Measurements from ENCODE around the gene EXOC4. TPM values are rescaled to one million over a fixed set of nuclear protein-coding genes. Genes with fewer than 3 reads are reported as not detected.

EXOC4 gene
- total and polyA plus RNA-seq, 2 of the 8 experiments (the other 6 are each of a cell fraction or from before 2014, with no cell fraction given): 27.0 to 67.3 TPM

DNA sequence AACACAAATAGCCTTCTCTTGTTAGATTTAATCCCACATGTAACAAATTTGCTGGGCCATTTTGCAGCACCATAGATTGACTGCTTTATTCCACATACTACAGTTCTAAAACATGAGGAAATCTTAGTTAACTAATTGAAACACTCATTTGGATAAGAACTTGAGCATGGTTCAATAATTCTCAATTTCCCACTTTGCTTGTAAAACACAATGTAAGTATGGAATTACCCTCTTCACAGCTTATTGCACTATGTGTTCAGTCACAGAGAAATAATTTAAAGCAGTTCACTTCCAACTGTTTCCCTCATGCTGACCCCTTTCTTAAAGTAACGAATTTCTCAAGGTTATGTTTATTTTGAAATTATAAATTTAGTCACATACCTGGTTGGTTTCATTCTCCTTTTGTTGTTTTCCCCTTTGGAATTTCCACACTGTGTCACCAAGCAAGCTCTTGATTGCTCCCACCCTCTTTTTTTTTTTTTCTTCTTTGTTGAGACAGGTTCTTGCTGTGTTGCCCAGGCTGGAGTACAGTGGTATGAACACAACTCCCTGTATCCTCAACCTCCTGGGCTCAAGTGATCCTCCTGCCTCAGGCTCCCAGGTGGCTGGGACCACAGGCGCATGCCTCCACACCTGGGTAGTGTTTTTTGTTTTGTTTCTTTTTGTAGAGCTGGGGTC lies 425.4 kb downstream of the EXOC4 start:
- Histone ChIP-seq H3K23ac (ENCODE audit: insufficient read length) (no peak overlapping the region), H3K9ac (replicated peaks in 1 of 4; ENCODE audit: extremely low read depth in 1 of 4, low read depth in 3 of 4, low read length in 3 of 4) (no peak overlapping the region), H4K20me1 (replicated peaks in 1 of 2; ENCODE audit: control insufficient read depth in 1 of 2, insufficient read depth in 2 of 2, low read length in 2 of 2) (no peaks in the 10 kb centered on the region), H4K8ac (ENCODE audit: extremely low read depth, insufficient read depth, low read length) (no peak overlapping the region), H3K18ac (ENCODE audit: extremely low read depth, low read length) (no peak overlapping the region), H3K56ac (replicated peaks; ENCODE audit: insufficient read length, low read depth, low read length) (no peak overlapping the region), H3K23me2 (ENCODE audit: low read depth, low read length) (no peaks in the 10 kb centered on the region; the same call in 1 of the 2 replicates), H2BK120ac (replicated peaks; ENCODE audit: low read depth, low read length) (no peak overlapping the region), H2AFZ (ENCODE audit: low read length) (no peak overlapping the region), H3K4me1 (replicated peaks in 1 of 4; ENCODE audit: control insufficient read depth in 3 of 4, insufficient read depth in 4 of 4, low read length in 3 of 4) (peaks cover 0 to 8% (median 2%) of the 10 kb centered on the region in 4 experiments; a peak in 1 of 7 replicates), H4K91ac (replicated peaks; ENCODE audit: insufficient read length, low read length) (no peak overlapping the region), H3K27ac (ENCODE audit: low read depth, low read length) (no peak overlapping the region), H4K5ac (ENCODE audit: insufficient read length, low read depth, low read length) (no peak overlapping the region), H3K27me3 (replicated peaks in 1 of 4; ENCODE audit: control insufficient read depth in 3 of 4, extremely low read depth in 1 of 4, insufficient read depth in 3 of 4, low read length in 3 of 4) (no peaks in the 10 kb centered on the region), H3K36me3 (ENCODE audit: control insufficient read depth in 2 of 4, insufficient read depth in 4 of 4, low read length in 3 of 4) (no peaks in the 10 kb centered on the region), H3K79me1 (ENCODE audit: low read depth, low read length) (no peaks in the 10 kb centered on the region), H3K14ac (ENCODE audit: insufficient read length) (no peak overlapping the region), H2BK5ac (ENCODE audit: low read depth, low read length) (no peak overlapping the region), H3K79me2 (ENCODE audit: control insufficient read depth in 1 of 2, insufficient read depth in 2 of 2, low read length in 2 of 2) (no peaks in the 10 kb centered on the region), H2BK15ac (ENCODE audit: low read length) (no peak overlapping the region), H3K9me3 (ENCODE audit: insufficient read depth in 2 of 2, low read depth in 1 of 2, low read length in 1 of 2) (no peaks in the 10 kb centered on the region), H2BK12ac (ENCODE audit: low read depth, low read length) (no peak overlapping the region), H2BK20ac (ENCODE audit: low read length) (no peak overlapping the region), H3K4me2 (ENCODE audit: insufficient read depth in 1 of 2, low read depth in 2 of 2, low read length in 2 of 2) (no peak overlapping the region), H3K4ac (replicated peaks; ENCODE audit: insufficient read length, low read depth, low read length) (no peak overlapping the region), H2AK5ac (ENCODE audit: low read depth, low read length) (no peak overlapping the region), H3K4me3 (ENCODE audit: extremely low read depth in 1 of 4, insufficient read depth in 2 of 4, low read depth in 3 of 4, low read length in 4 of 4) (no peak overlapping the region)
- ChIA-PET CTCF (ENCODE audit: partially characterized antibody) (no interaction called here), POLR2A (ENCODE audit: partially characterized antibody) (no interaction called here)
- DNase-seq (ENCODE audit: low read depth in 1 of 2, low spot score in 2 of 2): no peak
- no peak for TF ChIP-seq HDAC6 (IDR thresholded peaks at IDR 0.05; ENCODE audit: low read depth, low read length)
- no peak for TF ChIP-seq JUND (IDR thresholded peaks at IDR 0.05; ENCODE audit: low read length)
- no peak for TF ChIP-seq POLR2AphosphoS5 (IDR thresholded peaks at IDR 0.05; ENCODE audit: low read depth, low read length)
- TF ChIP-seq EGR1 (IDR thresholded peaks at IDR 0.05; ENCODE audit: borderline replicate concordance, low read depth, low read length): no peak
- TF ChIP-seq TCF12 (IDR thresholded peaks at IDR 0.05; ENCODE audit: low read depth, low read length): no peak
- no peak for TF ChIP-seq CREB1 (IDR thresholded peaks at IDR 0.05)
- TF ChIP-seq SAP30 (IDR thresholded peaks at IDR 0.05; ENCODE audit: insufficient read depth, insufficient replicate concordance, low read length): no peak
- no peak for TF ChIP-seq EP300 (IDR thresholded peaks at IDR 0.05; ENCODE audit: borderline replicate concordance in 1 of 2, low read depth in 2 of 2, low read length in 2 of 2)
- FAIRE-seq: no peak
- 100% methylated on average over 2 of the region's 2 CpGs; no CpG with 5 or more reads in 1 of the 2 experiments for WGBS, 2 experiments (ENCODE audit: extremely low coverage in 1 of 2, insufficient coverage in 1 of 2, insufficient read length in 1 of 2, insufficient replicate concordance in 2 of 2, low coverage in 1 of 2, low lambda C conversion rate in 2 of 2, missing lambda C conversion rate in 1 of 2)
